ENCODE data around the gene MRPL3. TPM values are rescaled to one million over a fixed set of nuclear protein-coding genes. Genes with fewer than 3 reads are reported as not detected.

MRPL3 gene
- total RNA-seq, 1 donor from 2014 or later: 56.5 TPM

DNA sequence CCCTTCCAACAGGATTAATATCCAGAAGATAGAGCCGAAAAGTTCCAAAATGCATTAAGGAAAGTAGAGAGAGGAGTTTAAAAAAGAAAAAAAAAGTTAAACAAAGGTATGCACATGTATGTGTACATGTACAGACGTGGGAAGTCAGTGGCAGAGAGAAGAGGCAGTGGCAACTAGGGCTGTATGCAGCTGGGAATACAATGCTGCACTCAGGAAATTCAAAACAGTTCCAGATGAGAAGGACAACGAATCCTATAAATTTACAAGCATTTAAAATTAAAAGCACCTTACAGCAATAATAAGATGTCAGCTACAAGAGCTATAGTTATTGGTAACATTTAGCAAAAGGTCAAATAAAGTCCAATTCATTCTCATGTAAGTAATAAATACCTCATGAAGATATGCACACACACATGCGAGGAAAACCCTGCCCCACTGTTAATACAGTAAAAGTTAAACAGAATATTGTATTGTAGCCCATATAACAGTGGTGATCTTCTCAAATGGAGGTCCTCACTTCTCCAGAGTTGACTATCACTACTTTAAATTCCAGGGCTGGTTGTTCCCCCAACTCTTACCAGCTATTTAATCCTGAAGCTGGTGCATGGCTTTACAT lies 18.2 kb downstream of the MRPL3 start:
- H3K27ac Mint-ChIP-seq (ENCODE audit: unreplicated experiment): no peak overlapping the region
- H3K27me3 Mint-ChIP-seq (ENCODE audit: unreplicated experiment): no peaks in the 10 kb centered on the region
- no peak overlapping the region for H3K4me3 Mint-ChIP-seq (ENCODE audit: unreplicated experiment)
- no peak for DNase-seq
- no peaks in the 10 kb centered on the region for H3K4me1 Mint-ChIP-seq (ENCODE audit: low read depth, unreplicated experiment)
- no peak for TF ChIP-seq CTCF (IDR thresholded peaks at IDR 0.05; ENCODE audit: partially characterized antibody, unreplicated experiment)
- H3K9me3 Mint-ChIP-seq (ENCODE audit: unreplicated experiment): no peaks in the 10 kb centered on the region
- no peaks in the 10 kb centered on the region for H3K36me3 Mint-ChIP-seq (ENCODE audit: unreplicated experiment)

- no peaks in the 10 kb centered on the region for H3K36me3 Mint-ChIP-seq (ENCODE audit: unreplicated experiment)
- H3K27ac Mint-ChIP-seq (ENCODE audit: unreplicated experiment): no peak overlapping the region
- no peaks in the 10 kb centered on the region for H3K9me3 Mint-ChIP-seq (ENCODE audit: unreplicated experiment)
- no peak for TF ChIP-seq CTCF (IDR thresholded peaks at IDR 0.05; ENCODE audit: partially characterized antibody, unreplicated experiment)
- DNase-seq: no peak
- H3K4me3 Mint-ChIP-seq (ENCODE audit: unreplicated experiment): no peak overlapping the region
- no peaks in the 10 kb centered on the region for H3K27me3 Mint-ChIP-seq (ENCODE audit: unreplicated experiment)
- no peaks in the 10 kb centered on the region for H3K4me1 Mint-ChIP-seq (ENCODE audit: low read depth, unreplicated experiment)
Measured at GRCh38 chr3:131480116-131480515, 22.7 kb downstream of the MRPL3 start.

DNA sequence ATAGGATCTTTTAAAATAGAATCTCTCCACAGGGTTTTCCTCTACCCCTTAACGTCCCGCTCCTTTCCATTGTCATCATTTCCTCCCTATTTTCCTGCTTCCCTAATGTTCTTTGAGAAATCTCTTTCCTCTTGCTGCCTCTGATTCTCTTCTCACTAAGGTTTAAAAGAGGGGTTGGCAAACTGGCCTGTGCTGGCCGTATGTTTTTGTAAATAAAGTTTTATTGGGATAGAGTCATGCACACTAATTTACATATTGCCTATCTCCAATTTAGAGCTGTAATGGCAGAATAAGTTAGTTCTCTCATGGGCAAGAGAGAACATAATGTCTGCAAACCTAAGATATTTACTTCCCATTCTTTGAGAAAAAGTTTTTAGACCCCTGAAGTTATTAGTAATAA lies 25.0 kb downstream of the MRPL3 start:
- H3K27ac Mint-ChIP-seq (ENCODE audit: unreplicated experiment): no peak overlapping the region
- H3K4me3 Mint-ChIP-seq (ENCODE audit: unreplicated experiment): no peak overlapping the region
- DNase-seq: no peak
- no peaks in the 10 kb centered on the region for H3K9me3 Mint-ChIP-seq (ENCODE audit: unreplicated experiment)
- TF ChIP-seq CTCF (IDR thresholded peaks at IDR 0.05; ENCODE audit: partially characterized antibody, unreplicated experiment): no peak
- no peaks in the 10 kb centered on the region for H3K4me1 Mint-ChIP-seq (ENCODE audit: low read depth, unreplicated experiment)
- no peaks in the 10 kb centered on the region for H3K36me3 Mint-ChIP-seq (ENCODE audit: unreplicated experiment)
- no peaks in the 10 kb centered on the region for H3K27me3 Mint-ChIP-seq (ENCODE audit: unreplicated experiment)

- DNase-seq: no peak
- H3K4me3 Mint-ChIP-seq (ENCODE audit: unreplicated experiment): no peak overlapping the region
- no peak for TF ChIP-seq CTCF (IDR thresholded peaks at IDR 0.05; ENCODE audit: partially characterized antibody, unreplicated experiment)
- no peak overlapping the region for H3K27ac Mint-ChIP-seq (ENCODE audit: unreplicated experiment)
- no peaks in the 10 kb centered on the region for H3K27me3 Mint-ChIP-seq (ENCODE audit: unreplicated experiment)
- H3K9me3 Mint-ChIP-seq (ENCODE audit: unreplicated experiment): no peaks in the 10 kb centered on the region
- H3K4me1 Mint-ChIP-seq (ENCODE audit: low read depth, unreplicated experiment): no peaks in the 10 kb centered on the region
- no peaks in the 10 kb centered on the region for H3K36me3 Mint-ChIP-seq (ENCODE audit: unreplicated experiment)
Measured at GRCh38 chr3:131474115-131474514, 28.7 kb downstream of the MRPL3 start.

DNA sequence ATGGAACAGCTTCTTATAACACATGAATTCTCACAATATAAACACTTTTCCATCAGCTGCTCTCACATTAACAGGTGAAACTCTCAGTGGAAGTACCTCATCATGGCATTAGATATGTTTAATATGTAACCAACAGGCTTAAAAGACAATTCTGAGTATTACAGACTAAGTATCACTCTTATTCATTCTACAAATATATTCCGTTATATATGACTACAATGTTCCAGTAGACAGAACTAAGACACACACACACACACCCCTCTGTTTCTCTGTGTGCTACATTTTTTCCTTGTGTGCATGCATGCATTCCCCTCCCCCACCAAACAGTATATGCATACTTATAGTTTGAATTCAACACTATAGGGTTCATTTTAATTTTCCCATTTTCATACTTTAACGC lies 32.4 kb downstream of the MRPL3 start:
- Mint-ChIP-seq H3K27ac (ENCODE audit: unreplicated experiment) (no peak overlapping the region), H3K4me1 (ENCODE audit: low read depth, unreplicated experiment) (no peaks in the 10 kb centered on the region), H3K4me3 (ENCODE audit: unreplicated experiment) (no peak overlapping the region), H3K36me3 (ENCODE audit: unreplicated experiment) (no peaks in the 10 kb centered on the region), H3K9me3 (ENCODE audit: unreplicated experiment) (no peaks in the 10 kb centered on the region), H3K27me3 (ENCODE audit: unreplicated experiment) (no peaks in the 10 kb centered on the region)
- DNase-seq: no peak
- no peak for TF ChIP-seq CTCF (IDR thresholded peaks at IDR 0.05; ENCODE audit: partially characterized antibody, unreplicated experiment)

All from glutamatergic neuron (in vitro differentiated cells).